Cerebellar nuclear complex (tissue), 1 donor: ENCODE measurements around the gene KIAA0825.
"Not testable (repeated sequence)": the region's sequence is repeated elsewhere in the genome, so short reads cannot be mapped to it uniquely, and the experiment has no call there.

ENCODE experiments used
- DNase-seq, 2 experiments: peaks; one replicate each; lab custom pipeline; 2025; lab: John Stamatoyannopoulos, UW

Gene KIAA0825

GRCh38 chr5:94375801-94376200 lies 242.6 kb downstream of the KIAA0825 start:
- DNase-seq, result no peak

DNA sequence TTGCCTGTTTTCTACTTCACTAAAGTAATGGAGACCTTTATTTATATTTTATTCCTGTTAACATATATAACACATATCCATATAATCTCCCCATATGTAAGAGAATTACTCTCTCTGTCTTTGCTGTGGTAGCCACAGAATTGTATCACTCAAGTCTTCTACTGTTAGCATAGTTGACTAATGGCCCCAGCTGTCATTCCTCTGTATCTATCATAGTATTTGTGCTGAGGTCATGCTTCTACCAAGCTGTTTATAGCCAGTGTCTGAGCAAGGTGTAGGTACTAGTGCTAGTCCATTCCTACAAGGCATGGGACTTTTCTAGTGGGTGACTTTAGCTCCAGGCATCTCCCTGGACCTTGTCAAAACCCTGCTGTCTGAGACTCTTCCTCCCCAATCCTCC lies 244.1 kb downstream of the KIAA0825 start:
- no peak for DNase-seq

DNA sequence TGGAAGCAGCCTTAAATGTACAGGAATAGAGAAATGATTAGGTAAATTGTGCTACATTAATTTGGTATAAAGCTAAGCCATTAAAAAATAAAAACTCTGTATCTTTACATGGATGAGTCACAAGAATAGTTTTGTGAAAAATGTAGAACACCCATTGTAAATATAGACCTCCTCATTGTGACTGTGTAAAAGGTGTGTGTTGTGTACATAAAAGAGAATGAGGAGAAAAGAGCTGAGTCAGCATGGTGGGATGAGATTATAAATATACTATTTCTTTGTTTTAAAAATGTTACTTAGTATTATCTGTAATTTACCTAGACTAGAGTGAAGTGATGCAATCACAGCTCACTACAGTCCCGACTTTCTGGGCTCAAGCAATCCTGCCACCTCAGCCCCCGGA lies 250.5 kb downstream of the KIAA0825 start:
- DNase-seq, result no peak

- DNase-seq, result no peak
These were observed 251.6 kb downstream of the KIAA0825 start for GRCh38 chr5:94366811-94367210.

DNA sequence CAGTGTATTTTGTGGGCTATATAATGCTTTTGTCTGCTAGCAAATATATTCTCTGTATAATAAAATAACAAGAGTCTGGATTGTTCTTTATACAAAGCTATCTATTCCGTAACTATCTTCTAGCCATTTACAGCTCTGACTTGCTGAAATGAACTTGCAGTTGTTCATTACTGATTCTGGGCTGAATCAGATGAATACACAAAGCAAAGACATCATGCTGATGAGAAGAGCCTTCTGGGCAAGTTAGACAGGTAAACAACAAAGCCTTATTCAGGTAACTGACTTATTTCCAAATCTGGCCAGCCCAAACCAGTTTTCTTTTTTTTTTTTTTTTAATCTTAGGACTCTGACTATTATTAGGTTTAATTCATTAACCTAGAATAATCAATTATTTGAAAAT lies 255.5 kb downstream of the KIAA0825 start:
- DNase-seq, result no peak

GRCh38 chr5:94361832-94362796 lies 256.3 kb downstream of the KIAA0825 start:
- no peak for DNase-seq

DNA sequence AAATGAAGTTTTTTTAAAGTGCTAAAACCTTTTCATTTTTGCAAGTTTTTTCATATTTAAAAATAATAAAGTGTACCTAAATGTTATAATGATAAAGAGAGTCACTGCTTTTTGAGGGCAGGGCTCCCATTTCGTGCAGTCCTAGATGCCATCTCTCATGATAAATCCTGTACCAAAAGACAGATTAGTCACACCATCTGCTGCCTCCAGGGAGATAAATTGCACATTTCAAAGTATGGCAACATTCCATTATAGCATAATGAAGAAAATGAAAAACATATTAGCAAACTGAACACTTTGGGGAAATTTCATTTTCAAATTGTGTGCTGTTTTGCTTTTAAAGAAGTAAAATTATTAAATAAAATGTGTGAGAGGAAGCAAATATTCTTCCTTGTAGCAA lies 257.2 kb downstream of the KIAA0825 start:
- DNase-seq, result no peak

- no peak for DNase-seq
These were observed 257.8 kb downstream of the KIAA0825 start for GRCh38 chr5:94360382-94361130.

- no peak for DNase-seq
These were observed 258.5 kb downstream of the KIAA0825 start for GRCh38 chr5:94359880-94360279.

GRCh38 chr5:94355811-94356210 lies 262.6 kb downstream of the KIAA0825 start:
- DNase-seq, result no peak

- not testable (repeated sequence) for DNase-seq
These were observed 263.4 kb downstream of the KIAA0825 start for GRCh38 chr5:94354837-94355485.

GRCh38 chr5:94353605-94354004 lies 264.8 kb downstream of the KIAA0825 start:
- DNase-seq, result no peak

DNA sequence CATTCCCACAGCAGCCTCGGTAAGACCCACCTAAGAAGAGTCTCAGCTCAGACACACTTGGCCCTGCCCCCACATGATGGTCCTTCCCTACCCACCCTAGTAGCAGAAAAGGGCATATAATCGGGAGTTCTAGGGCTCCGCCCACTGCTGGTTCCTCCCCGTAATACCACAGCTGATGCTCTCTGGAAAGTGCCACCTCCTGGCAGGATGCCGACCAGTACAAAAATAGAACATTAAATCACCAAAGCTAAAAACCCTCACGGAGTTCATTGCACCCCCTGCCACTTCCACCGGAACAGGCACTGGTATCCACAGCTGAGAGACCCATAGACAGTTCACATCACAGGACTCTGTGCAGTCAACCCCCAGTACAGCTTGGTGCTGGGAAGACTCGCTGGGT lies 271.3 kb downstream of the KIAA0825 start:
- DNase-seq, result no peak

DNA sequence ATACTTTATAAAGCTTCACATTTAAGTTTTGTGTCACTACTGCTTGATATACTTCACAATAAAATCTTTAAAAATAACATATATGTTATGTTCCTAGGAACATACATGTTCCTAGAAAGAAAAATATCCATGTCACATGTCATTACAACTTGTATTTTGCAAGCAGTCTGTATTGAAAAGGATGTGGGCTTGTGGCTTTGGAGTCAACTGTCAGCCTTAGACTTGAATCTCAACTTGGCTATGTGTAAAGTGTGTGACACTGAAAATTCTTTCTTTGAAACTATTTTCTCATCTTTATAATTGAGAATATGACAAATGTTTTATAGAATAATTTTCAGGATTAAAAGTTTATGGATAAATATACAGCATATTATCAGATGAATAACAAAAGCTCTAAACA lies 273.1 kb downstream of the KIAA0825 start:
- DNase-seq, result no peak

DNA sequence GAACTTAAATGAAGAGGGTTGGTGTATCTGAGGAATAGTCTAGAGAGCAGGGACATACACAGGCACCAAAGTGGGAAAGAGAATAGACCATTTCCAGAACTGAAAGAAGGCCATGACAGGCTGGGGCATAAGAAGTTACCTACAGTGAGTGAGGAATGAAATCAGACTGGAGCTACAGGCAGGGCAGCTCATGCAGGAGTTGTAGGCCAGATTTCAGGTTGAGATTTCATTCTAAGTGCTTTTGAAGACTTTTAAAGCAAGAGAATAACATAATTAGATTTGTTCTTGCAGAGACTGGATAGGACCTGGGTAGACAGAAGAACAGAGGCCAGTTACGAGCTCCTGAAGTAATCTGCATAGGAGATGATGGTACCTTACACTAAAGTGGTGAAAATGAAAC lies 280.8 kb downstream of the KIAA0825 start:
- no peak for DNase-seq

GRCh38 chr5:94335936-94336335 lies 282.5 kb downstream of the KIAA0825 start:
- DNase-seq, result no peak

GRCh38 chr5:94329115-94329514 lies 289.3 kb downstream of the KIAA0825 start:
- DNase-seq, result no peak

DNA sequence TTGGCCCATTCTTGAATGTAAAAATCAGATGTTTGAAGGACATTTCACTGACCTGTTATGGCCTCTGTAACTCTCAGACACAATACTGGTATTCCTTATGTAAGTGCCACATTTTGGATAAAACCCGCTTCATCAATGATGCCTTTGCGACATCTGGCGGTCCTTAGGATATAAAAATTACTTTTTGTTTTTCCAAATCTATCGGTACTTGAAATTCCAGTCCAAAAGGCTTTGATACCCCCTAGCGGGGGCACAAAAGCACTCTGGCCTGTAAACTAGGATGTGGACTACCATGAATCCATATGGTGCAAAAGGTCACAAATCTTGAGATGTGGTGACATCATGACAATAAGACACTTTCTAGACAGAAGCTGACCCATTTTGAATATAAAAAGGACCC lies 291.8 kb downstream of the KIAA0825 start:
- no peak for DNase-seq

DNA sequence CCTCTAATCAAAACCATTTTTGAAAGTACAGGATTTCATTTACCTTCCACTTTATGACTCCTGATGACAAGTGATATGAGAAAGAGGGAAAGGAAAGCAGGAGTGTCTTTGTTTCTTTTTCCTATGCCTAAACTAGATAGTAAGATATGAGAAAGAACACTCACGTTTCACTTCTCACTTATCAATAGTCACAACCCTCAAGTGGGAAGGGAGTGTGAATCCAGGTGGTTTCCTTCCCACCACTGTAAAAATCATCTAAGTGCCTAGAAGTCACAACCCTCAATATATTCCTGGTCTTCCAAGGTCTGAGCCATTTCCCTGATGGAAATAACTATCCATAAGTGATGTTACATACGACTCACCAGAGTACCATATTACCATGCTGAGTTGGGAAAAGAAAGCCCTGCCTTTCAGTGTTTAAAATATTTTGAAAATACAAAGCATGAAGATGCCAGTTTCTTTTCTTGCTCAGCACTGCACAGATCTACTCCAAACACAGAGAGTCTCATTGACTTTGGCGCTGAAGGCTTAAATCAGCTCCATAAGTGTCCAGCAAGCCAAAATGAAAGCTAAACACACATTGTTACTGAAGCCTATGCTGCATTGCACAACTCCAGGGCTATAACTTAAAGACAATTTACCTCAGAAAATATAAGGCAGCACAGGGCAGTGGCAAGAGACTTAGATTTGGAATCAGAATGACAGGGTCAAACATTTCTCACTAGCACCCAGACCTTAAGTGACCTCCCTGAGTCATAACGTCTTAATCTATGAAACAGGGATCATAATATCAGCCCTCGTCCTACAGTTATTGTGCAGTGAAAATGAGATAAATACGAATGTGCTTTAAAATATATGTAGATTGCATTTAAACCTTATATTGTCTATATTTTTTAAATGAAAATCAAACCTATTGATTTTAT lies 301.2 kb downstream of the KIAA0825 start:
- DNase-seq, result no peak

GRCh38 chr5:94314460-94315131 lies 303.8 kb downstream of the KIAA0825 start:
- DNase-seq, result no peak

- no peak for DNase-seq
These were observed 304.7 kb downstream of the KIAA0825 start for GRCh38 chr5:94313696-94314095.
